Bronchial epithelial cell (primary cell): ENCODE data around the gene CD83. TPM values are rescaled to one million over a fixed set of nuclear protein-coding genes. Genes with fewer than 3 reads are reported as not detected.

ENCODE experiments used
- DNase-seq: peaks from one replicate; pipeline ENCODE4 v3.0.0-alpha.2; 2010; ENCODE audit warnings: low read depth
- FAIRE-seq: peaks from 2 replicates; lab custom pipeline; 2011; peaks lifted over from hg19 to GRCh38; lab: Jason Lieb, UNC
- H3K27me3 ChIP-seq: 2 replicates; pipeline ENCODE4 v1.5.1; 2011; ENCODE audit warnings: low read length; ENCODE audit not compliant: control insufficient read depth, insufficient read depth
- H3K36me3 ChIP-seq: 2 replicates; pipeline ENCODE4 v1.5.1; 2011; ENCODE audit warnings: low read length; ENCODE audit not compliant: control insufficient read depth, insufficient read depth
- H3K4me3 ChIP-seq: 2 replicates; pipeline ENCODE4 v1.5.1; 2011; ENCODE audit warnings: mild to moderate bottlenecking, low read depth, low read length, control low read depth
- CTCF ChIP-seq: IDR thresholded peaks from 2 replicates; pipeline ENCODE4 v1.5.1; 2011; ENCODE audit warnings: mild to moderate bottlenecking, moderate library complexity, low read length, control low read depth, inconsistent platforms; ENCODE audit not compliant: insufficient read depth, severe bottlenecking
- total RNA-seq: library from RNA; depleted of rRNA; stranded (reverse); fragments of >200 nt; gene quantifications from 2 replicates; pipeline ENCODE4 v1.2.1, GENCODE V29; 2014

The CD83 gene
- total RNA-seq, 1 donor from 2014 or later = 0.53 TPM

GRCh38 chr6:14165091-14165490, 47.5 kb downstream of the CD83 start:
- Histone ChIP-seq H3K4me3 (no peak overlapping the region), H3K36me3 (no peaks in the 10 kb centered on the region), H3K27me3 (no peaks in the 10 kb centered on the region)
- DNase-seq (peak; percentile 61), FAIRE-seq (no peak)
- TF ChIP-seq CTCF = no peak

- DNase-seq = no peak
- Histone ChIP-seq H3K27me3 (no peaks in the 10 kb centered on the region), H3K4me3 (no peak overlapping the region), H3K36me3 (no peaks in the 10 kb centered on the region)
- TF ChIP-seq CTCF = no peak
- FAIRE-seq = no peak
Measured at GRCh38 chr6:14166839-14167238, 49.3 kb downstream of the CD83 start.

GRCh38 chr6:14170128-14170527, 52.6 kb downstream of the CD83 start:
- no peak for TF ChIP-seq CTCF
- Histone ChIP-seq H3K36me3 (no peaks in the 10 kb centered on the region), H3K27me3 (no peaks in the 10 kb centered on the region), H3K4me3 (no peak overlapping the region)
- no peak for FAIRE-seq
- DNase-seq = no peak

- Histone ChIP-seq H3K4me3 (no peak overlapping the region), H3K27me3 (peaks cover 2% of the 10 kb centered on the region), H3K36me3 (no peaks in the 10 kb centered on the region)
- no peak for TF ChIP-seq CTCF
- FAIRE-seq (no peak), DNase-seq (peak; percentile 5)
Measured at GRCh38 chr6:14172562-14172961, 55.0 kb downstream of the CD83 start.

- no peak overlapping the region for H3K4me3 ChIP-seq
- peaks cover 2% of the 10 kb centered on the region for H3K27me3 ChIP-seq
- no peak for FAIRE-seq
- TF ChIP-seq CTCF = no peak
- DNase-seq = no peak
- no peaks in the 10 kb centered on the region for H3K36me3 ChIP-seq
Measured at GRCh38 chr6:14174226-14174625, 56.7 kb downstream of the CD83 start.

- no peak for FAIRE-seq
- no peak for DNase-seq
- peaks cover 2% of the 10 kb centered on the region for H3K27me3 ChIP-seq
- H3K36me3 ChIP-seq = no peaks in the 10 kb centered on the region
- no peak overlapping the region for H3K4me3 ChIP-seq
- no peak for TF ChIP-seq CTCF
Measured at GRCh38 chr6:14174996-14175395, 57.4 kb downstream of the CD83 start.
